Endothelial cell of umbilical vein (primary cell): ENCODE measurements around the gene ASB10. TPM values are rescaled to one million over a fixed set of nuclear protein-coding genes. Genes with fewer than 3 reads are reported as not detected.
A peak's percentile ranks its signal among the peaks of the same experiment; 100 is the strongest.

Experiments
- BruUV-seq: library from RNA; stranded (reverse); fragments of 400-500 nt; replicated peaks from 2 replicates; lab custom pipeline; 2021; lab: Mats Ljungman, UMichigan
- CTCF ChIA-PET: fragments of 300-600, 350-600 bp; sonication (Branson Sonifier 250); formaldehyde crosslinking; loops from one replicate; lab custom pipeline; 2021; ENCODE audit warnings: antibody characterized with exemption, inconsistent platforms; lab: Charles Lee
- POLR2A ChIA-PET: fragments of 300-600, 350-600 bp; sonication (Branson Sonifier 250); formaldehyde crosslinking; loops from one replicate; lab custom pipeline; 2021; ENCODE audit warnings: antibody characterized with exemption, inconsistent platforms; lab: Charles Lee
- DNase-seq: peaks from one replicate; pipeline ENCODE4 v3.0.0-alpha.2; 2011; ENCODE audit warnings: low read depth, low spot score
- FAIRE-seq: peaks from 2 replicates; lab custom pipeline; 2011; peaks lifted over from hg19 to GRCh38; lab: Jason Lieb, UNC
- H2AFZ ChIP-seq: 2 replicates; pipeline ENCODE4 v1.6.0; 2012; ENCODE audit warnings: low read depth, low read length, control low read depth, inconsistent platforms
- H3K27ac ChIP-seq: 2 replicates; pipeline ENCODE4 v1.5.1; 2011; ENCODE audit warnings: low read depth, mild to moderate bottlenecking, control low read depth, low read length, moderate library complexity; ENCODE audit not compliant: insufficient read depth
- H3K27me3 ChIP-seq, 2 experiments: 2 replicates each; pipeline versions ENCODE4 v1.6.0 to v1.6.1; 2011; ENCODE audit warnings: low read length in 2 of 2, mixed read lengths in 1 of 2; ENCODE audit not compliant: control insufficient read depth in 2 of 2, insufficient read depth in 2 of 2
- H3K36me3 ChIP-seq, 2 experiments: 2 replicates in 1 of 2; 3 replicates in 1 of 2; pipeline ENCODE4 v1.5.1; 2011; ENCODE audit warnings: low read length in 2 of 2, mild to moderate bottlenecking in 1 of 2, moderate library complexity in 1 of 2; ENCODE audit not compliant: control insufficient read depth in 2 of 2, insufficient read depth in 2 of 2; ENCODE audit errors: extremely low read depth in 1 of 2
- H3K4me1 ChIP-seq: 3 replicates; pipeline ENCODE4 v1.5.1; 2011; ENCODE audit warnings: mild to moderate bottlenecking, low read length; ENCODE audit not compliant: control insufficient read depth, insufficient read depth; ENCODE audit errors: extremely low read depth
- H3K4me2 ChIP-seq: 2 replicates; pipeline ENCODE4 v1.6.1; 2011; ENCODE audit warnings: low read length, control low read depth, mixed read lengths; ENCODE audit not compliant: insufficient read depth
- H3K4me3 ChIP-seq, 3 experiments: fragments of 200-600 bp in 1 of 3; sonication (generic), shearing (Covaris generic) in 1 of 3; replicated peaks in 1 of 3; 2 replicates each; pipeline ENCODE4 v1.5.1; 2011 to 2016; ENCODE audit warnings: control low read depth in 3 of 3, low read length in 3 of 3, mild to moderate bottlenecking in 2 of 3, inconsistent platforms in 1 of 3, low read depth in 1 of 3, moderate library complexity in 1 of 3; ENCODE audit not compliant: insufficient read depth in 1 of 3
- H3K79me2 ChIP-seq: 2 replicates; pipeline ENCODE4 v1.6.0; 2012; ENCODE audit warnings: low read length, inconsistent platforms; ENCODE audit not compliant: control insufficient read depth, insufficient read depth
- H3K9ac ChIP-seq: replicated peaks from 2 replicates; pipeline ENCODE3; 2011; ENCODE audit warnings: low read length, control low read depth; ENCODE audit not compliant: insufficient read depth; ENCODE audit errors: extremely low read depth
- H3K9me1 ChIP-seq: replicated peaks from 3 replicates; pipeline ENCODE4 v1.6.0; 2011; ENCODE audit warnings: mild to moderate bottlenecking, low read length; ENCODE audit not compliant: control insufficient read depth, insufficient read depth; ENCODE audit errors: extremely low read depth
- H3K9me3 ChIP-seq: replicated peaks from 2 replicates; pipeline ENCODE4 v1.5.1; 2012; ENCODE audit warnings: low read length, inconsistent platforms; ENCODE audit not compliant: control insufficient read depth, insufficient read depth
- H4K20me1 ChIP-seq: replicated peaks from 2 replicates; pipeline ENCODE3; 2011; ENCODE audit warnings: mild to moderate bottlenecking, low read length; ENCODE audit not compliant: control insufficient read depth, insufficient read depth; ENCODE audit errors: extremely low read depth
- FOS ChIP-seq: IDR thresholded peaks from 2 replicates; pipeline ENCODE4 v1.6.1; 2011; ENCODE audit warnings: mild to moderate bottlenecking, low read length, moderate library complexity, borderline replicate concordance; ENCODE audit not compliant: insufficient read depth
- GATA2 ChIP-seq: IDR thresholded peaks from 2 replicates; pipeline ENCODE4 v1.7.0; 2011; ENCODE audit warnings: low read depth, mild to moderate bottlenecking, moderate library complexity, mixed read lengths, low read length; ENCODE audit not compliant: insufficient read length, insufficient read depth
- JUN ChIP-seq: IDR thresholded peaks from 2 replicates; pipeline ENCODE4 v1.6.1; 2011; ENCODE audit warnings: borderline replicate concordance, low read depth; ENCODE audit not compliant: insufficient read length, insufficient read depth
- MYC ChIP-seq: IDR thresholded peaks from one replicate; pipeline ENCODE4 v1.6.1; 2011; ENCODE audit warnings: mild to moderate bottlenecking, low read depth, low read length
- POLR2A ChIP-seq: IDR thresholded peaks from 2 replicates; pipeline ENCODE4 v1.6.1; 2012; ENCODE audit warnings: low read depth, mild to moderate bottlenecking, control low read depth, low read length
- dilution Hi-C: fragments of 300-500 bp; cut with MboI; formaldehyde crosslinking; loops from one replicate; pipeline ENCODE4 v1.15.0; 2019; ENCODE audit warnings: low sequenced_read_pairs; ENCODE audit not compliant: extremely low pct_ligation_motif_present
- intact Hi-C: fragments of 100-400 bp; cut with micrococcal nuclease; formaldehyde crosslinking; loops from one replicate; pipeline ENCODE4 v1.10.0; 2022
- polyA plus RNA-seq, 4 experiments: library from polyadenylated mRNA; depleted of rRNA in 3 of 4; stranded (reverse) in 3 of 4; unstranded in 1 of 4; fragments of >200 nt; gene quantifications; 2 replicates each; pipeline versions ENCODE4 v1.2.1 to v1.2.3, GENCODE V29; 2011 to 2012; ENCODE audit warnings: missing spikeins in 1 of 4
- total RNA-seq: library from RNA; stranded (reverse); gene quantifications from 2 replicates; pipeline ENCODE4 v1.2.3, GENCODE V29; 2021
- TF ChIP-seq, protein P1 (sequence below): IDR thresholded peaks from 2 replicates; pipeline ENCODE4 v1.6.1; 2011; ENCODE audit not compliant: insufficient read depth, insufficient read length
- TF ChIP-seq, protein P2 (sequence below), 2 donors: IDR thresholded peaks; 1 replicate in 1 of 2; 2 replicates in 1 of 2; pipeline ENCODE4 v1.5.1; 2011; ENCODE audit warnings: low read length in 2 of 2, mild to moderate bottlenecking in 2 of 2, moderate library complexity in 2 of 2, control low read depth in 1 of 2, inconsistent platforms in 1 of 2, low read depth in 1 of 2; ENCODE audit not compliant: insufficient read depth in 1 of 2; ENCODE audit errors: extremely low read depth in 1 of 2

The ASB10 gene
- total and polyA plus RNA-seq, 2 donors (not counting 3 experiments of a cell fraction or from before 2014, with no cell fraction given): not detected

DNA sequence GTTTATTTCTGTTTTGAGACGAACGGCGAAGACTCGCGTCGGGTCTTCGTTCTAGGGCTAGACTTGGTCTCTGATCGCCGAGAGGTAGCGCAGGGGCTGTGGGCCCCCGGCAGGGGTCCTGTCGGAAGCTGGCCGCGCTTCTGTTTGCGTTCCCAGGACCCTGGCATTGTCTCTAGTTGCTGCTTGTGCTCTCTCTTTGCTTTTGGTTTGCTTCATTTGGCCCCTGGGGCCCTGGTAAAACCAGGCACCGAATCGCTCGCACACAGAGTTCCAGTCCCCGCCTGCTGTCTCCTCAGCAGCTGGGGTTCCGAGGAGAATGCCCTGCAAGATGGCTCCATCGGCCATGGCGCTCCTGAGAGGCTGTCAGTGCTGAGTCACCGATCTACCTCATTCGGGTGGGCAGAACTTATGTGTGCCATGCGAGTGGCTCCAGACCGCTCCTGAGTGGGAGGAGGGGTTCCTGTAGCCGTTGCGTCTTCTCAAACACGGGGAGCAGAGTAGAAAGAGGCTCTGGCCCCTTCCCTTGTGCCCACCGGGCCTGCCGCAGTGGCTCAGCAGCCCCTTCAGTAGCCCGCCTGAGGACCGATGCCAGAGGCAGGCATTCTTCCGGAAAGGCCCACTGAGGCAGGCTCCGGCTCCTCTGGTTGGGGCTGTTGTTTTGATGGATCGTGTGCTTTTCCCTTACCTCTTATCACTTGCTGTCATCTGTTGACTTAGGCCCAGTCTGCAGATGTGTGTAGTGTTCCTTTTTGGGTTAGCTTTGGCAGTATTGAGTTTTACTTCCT is 46.1 kb upstream of the ASB10 start:
- H3K27me3 ChIP-seq: no peaks in the 10 kb centered on the region
- DNase-seq (peak; percentile 86), FAIRE-seq (peak; percentile 93)
- H3K4me2 ChIP-seq: peak overlapping the region; percentile 55
- H3K9me3 ChIP-seq: no peaks in the 10 kb centered on the region
- dilution Hi-C loops (no loop called here), intact Hi-C loops (loop anchor here (1.0 kb wide), 1 partner anchor 11 kb away; no protein-coding TSS in a partner anchor)
- no peak overlapping the region for H2AFZ ChIP-seq
- peaks cover 3 to 29% of the 10 kb centered on the region in 2 experiments for H3K36me3 ChIP-seq
- TSS peak; percentile 76 for BruUV-seq
- H3K27ac ChIP-seq: peak overlapping the region; percentile 88
- H3K4me3 ChIP-seq: peak overlapping the region; percentile 82 to 95 (median 83)
- peaks cover 39% of the 10 kb centered on the region for H3K79me2 ChIP-seq
- peaks cover 14% of the 10 kb centered on the region for H3K4me1 ChIP-seq
- POLR2A ChIA-PET: no interaction called here
- no peaks in the 10 kb centered on the region for H4K20me1 ChIP-seq
- H3K9ac ChIP-seq: peak overlapping the region; percentile 91
- TF ChIP-seq, protein P1, sequence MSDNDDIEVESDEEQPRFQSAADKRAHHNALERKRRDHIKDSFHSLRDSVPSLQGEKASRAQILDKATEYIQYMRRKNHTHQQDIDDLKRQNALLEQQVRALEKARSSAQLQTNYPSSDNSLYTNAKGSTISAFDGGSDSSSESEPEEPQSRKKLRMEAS: no peak
- TF ChIP-seq POLR2A (peak; percentile 46), FOS (no peak), JUN (no peak), GATA2 (peak; percentile 26), MYC (no peak)
- TF ChIP-seq, protein P2, sequence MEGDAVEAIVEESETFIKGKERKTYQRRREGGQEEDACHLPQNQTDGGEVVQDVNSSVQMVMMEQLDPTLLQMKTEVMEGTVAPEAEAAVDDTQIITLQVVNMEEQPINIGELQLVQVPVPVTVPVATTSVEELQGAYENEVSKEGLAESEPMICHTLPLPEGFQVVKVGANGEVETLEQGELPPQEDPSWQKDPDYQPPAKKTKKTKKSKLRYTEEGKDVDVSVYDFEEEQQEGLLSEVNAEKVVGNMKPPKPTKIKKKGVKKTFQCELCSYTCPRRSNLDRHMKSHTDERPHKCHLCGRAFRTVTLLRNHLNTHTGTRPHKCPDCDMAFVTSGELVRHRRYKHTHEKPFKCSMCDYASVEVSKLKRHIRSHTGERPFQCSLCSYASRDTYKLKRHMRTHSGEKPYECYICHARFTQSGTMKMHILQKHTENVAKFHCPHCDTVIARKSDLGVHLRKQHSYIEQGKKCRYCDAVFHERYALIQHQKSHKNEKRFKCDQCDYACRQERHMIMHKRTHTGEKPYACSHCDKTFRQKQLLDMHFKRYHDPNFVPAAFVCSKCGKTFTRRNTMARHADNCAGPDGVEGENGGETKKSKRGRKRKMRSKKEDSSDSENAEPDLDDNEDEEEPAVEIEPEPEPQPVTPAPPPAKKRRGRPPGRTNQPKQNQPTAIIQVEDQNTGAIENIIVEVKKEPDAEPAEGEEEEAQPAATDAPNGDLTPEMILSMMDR (IDR thresholded peaks at IDR 0.05; ENCODE audit: extremely low read depth in 1 of 2, insufficient read depth in 1 of 2, low read depth in 1 of 2, low read length in 2 of 2): no peak
- no peaks in the 10 kb centered on the region for H3K9me1 ChIP-seq
- CTCF ChIA-PET: interaction anchor here (1.0 to 4.0 kb wide), 5 partner anchors 11 to 335 kb away, joined by 3 to 58 read pairs (median 4); partner anchors contain the start of gene ABCB8
